K562 (cell line): Measurements from ENCODE around the gene EPB42. TPM values are rescaled to one million over a fixed set of nuclear protein-coding genes. Genes with fewer than 3 reads are reported as not detected.

Source experiments
- KDM1A ChIP-seq, 2 experiments: fragments of 450-650 bp; IDR thresholded peaks; 2 replicates each; pipeline ENCODE4 v1.6.1; 2016; ENCODE audit warnings: mild to moderate bottlenecking in 2 of 2
- KLF10 ChIP-seq: fragments of 250-450 bp; sonication (Bioruptor Pico); IDR thresholded peaks from 2 replicates; pipeline ENCODE4 v1.6.1; 2021; ENCODE audit warnings: matching md5 sums
- MECOM ChIP-seq: fragments of 250-450 bp; sonication (Bioruptor Pico); IDR thresholded peaks from 2 replicates; pipeline ENCODE4 v1.8.0; 2022; ENCODE audit warnings: inconsistent platforms
- MTA2 ChIP-seq: fragments of 450-650 bp; IDR thresholded peaks from 2 replicates; pipeline ENCODE4 v1.6.1; 2016; ENCODE audit warnings: low read depth
- NFE2L1 ChIP-seq: fragments of 450-650 bp; IDR thresholded peaks from 2 replicates; pipeline ENCODE4 v1.6.1; 2016; ENCODE audit warnings: missing genetic modification characterization, low read depth, mild to moderate bottlenecking, missing compliant biosample characterization, moderate library complexity, borderline replicate concordance
- NR2C1 ChIP-seq, 2 experiments: fragments of 450-650 bp; IDR thresholded peaks; 2 replicates each; pipeline ENCODE4 v1.6.1; 2017; ENCODE audit warnings: mild to moderate bottlenecking in 2 of 2, antibody characterized with exemption in 1 of 2, inconsistent platforms in 1 of 2, missing compliant biosample characterization in 1 of 2, missing genetic modification characterization in 1 of 2
- POU5F1 ChIP-seq: fragments of 150-350 bp; IDR thresholded peaks from 2 replicates; pipeline ENCODE4 v1.6.1; 2014; ENCODE audit warnings: borderline replicate concordance, low read length, low read depth, mild to moderate bottlenecking; ENCODE audit not compliant: partially characterized antibody
- SMAD2 ChIP-seq: fragments of 150-350 bp; IDR thresholded peaks from 2 replicates; pipeline ENCODE4 v1.6.1; 2014; ENCODE audit warnings: low read depth, mild to moderate bottlenecking, low read length
- SMARCA5 ChIP-seq: fragments of 450-650 bp; IDR thresholded peaks from 2 replicates; pipeline ENCODE4 v1.6.1; 2016
- SRSF3 ChIP-seq: fragments of 200-400 bp; formaldehyde crosslinking; IDR thresholded peaks from 2 replicates; pipeline ENCODE4 v1.6.1; 2016; ENCODE audit warnings: mild to moderate bottlenecking, low read length, moderate library complexity; ENCODE audit not compliant: insufficient read depth
- STAG1 ChIP-seq: sonication (generic); formaldehyde crosslinking; IDR thresholded peaks from 2 replicates; pipeline ENCODE4 v1.5.0; 2020; ENCODE audit warnings: missing genetic modification reagents, borderline replicate concordance
- TCF3 ChIP-seq: sonication (generic); formaldehyde crosslinking; IDR thresholded peaks from 2 replicates; pipeline ENCODE4 v1.4.0; 2020; ENCODE audit warnings: mild to moderate bottlenecking, missing genetic modification reagents
- TGIF2 ChIP-seq: sonication (generic); formaldehyde crosslinking; IDR thresholded peaks from 2 replicates; pipeline ENCODE4 v1.8.1; 2022; ENCODE audit warnings: mild to moderate bottlenecking, missing genetic modification reagents, moderate library complexity
- ZNF324 ChIP-seq: fragments of 250-450 bp; sonication (Bioruptor Pico); IDR thresholded peaks from 2 replicates; pipeline ENCODE4 v1.4.0; 2020; ENCODE audit warnings: mild to moderate bottlenecking
- ZNF76 ChIP-seq: fragments of 250-450 bp; sonication (Bioruptor Pico); IDR thresholded peaks from 2 replicates; pipeline ENCODE4 v1.4.0; 2020; ENCODE audit warnings: mild to moderate bottlenecking, moderate library complexity, borderline replicate concordance
- polyA plus RNA-seq, 8 experiments: library from polyadenylated mRNA; depleted of rRNA in 4 of 8; stranded (reverse) in 5 of 8; unstranded in 3 of 8; fragments of >200 nt; fragmentation: Nextera tagmentation in 2 of 8; fragmentation: Illumina TruSeq in 1 of 8; extraction: Ambion mirVana in 2 of 8; extraction: Trizol in 1 of 8; gene quantifications; 2 replicates each; pipeline versions ENCODE4 v1.2.1 to v1.2.3, GENCODE V29; 2011 to 2014; ENCODE audit warnings: inconsistent platforms in 1 of 8, missing spikeins in 1 of 8
- total RNA-seq, 7 experiments: library from RNA; depleted of rRNA in 6 of 7; stranded (reverse); fragments of >200 nt in 6 of 7; fragmentation: Illumina TruSeq in 2 of 7; extraction: Trizol in 2 of 7; gene quantifications; 2 replicates each; pipeline versions ENCODE4 v1.2.1 to v1.2.3, GENCODE V29; 2011 to 2021; ENCODE audit warnings: low replicate concordance in 1 of 7
- TF ChIP-seq, protein P1 (sequence below): fragments of 450-650 bp; IDR thresholded peaks from one replicate; pipeline ENCODE4 v1.6.1; 2018; ENCODE audit warnings: mild to moderate bottlenecking, moderate library complexity; ENCODE audit not compliant: partially characterized antibody
- TF ChIP-seq, protein P2 (sequence below): fragments of 450-650 bp; conservative IDR thresholded peaks from 2 replicates; pipeline ENCODE4 v1.6.1; 2016; ENCODE audit warnings: missing genetic modification characterization, low read depth, mild to moderate bottlenecking, control low read depth, missing compliant biosample characterization
- TF ChIP-seq, protein P3 (sequence below), 2 experiments: fragments of 450-650 bp; IDR thresholded peaks; 2 replicates each; pipeline ENCODE4 v1.6.1; 2018; ENCODE audit warnings: mild to moderate bottlenecking in 2 of 2, low read depth in 1 of 2; ENCODE audit not compliant: partially characterized antibody in 2 of 2
- TF ChIP-seq, protein P4 (sequence below): fragments of 250-450 bp; sonication (Bioruptor Pico); IDR thresholded peaks from 2 replicates; pipeline ENCODE4 v1.5.1; 2021; ENCODE audit warnings: mild to moderate bottlenecking
- TF ChIP-seq, protein P5 (sequence below): fragments of 250-450 bp; sonication (Bioruptor Pico); IDR thresholded peaks from 2 replicates; pipeline ENCODE4 v1.8.0; 2021; ENCODE audit warnings: moderate library complexity, mild to moderate bottlenecking, inconsistent platforms

EPB42 gene
- total and polyA plus RNA-seq, 9 of the 15 experiments (the other 6 are each of a cell fraction or from before 2014, with no cell fraction given): 0.38 to 2.3 (median 1.4) TPM

DNA sequence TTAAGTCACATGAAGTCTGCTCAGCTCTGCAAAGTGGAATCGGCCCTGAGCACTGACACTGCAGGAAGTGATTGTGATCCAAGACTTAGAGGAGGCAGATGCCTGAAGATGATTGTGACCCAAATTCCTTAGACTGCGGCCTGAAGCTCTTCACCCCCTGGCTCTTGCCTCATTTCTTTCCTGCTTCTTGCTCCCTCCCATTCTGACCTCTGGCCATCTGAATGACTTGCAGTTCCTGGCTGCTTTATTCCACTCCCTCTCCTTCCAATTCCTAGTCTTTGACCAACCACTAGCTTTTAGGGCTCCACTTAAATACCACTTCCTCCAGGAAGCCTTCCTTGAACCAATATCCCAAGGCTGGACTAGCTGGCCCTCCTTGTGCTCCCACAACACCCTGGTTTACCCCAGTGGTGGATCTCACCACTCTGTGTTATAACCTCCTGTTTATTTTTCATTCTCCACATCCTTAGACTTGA lies 9.9 kb upstream of the EPB42 start (continued):
- TF ChIP-seq, protein P1, sequence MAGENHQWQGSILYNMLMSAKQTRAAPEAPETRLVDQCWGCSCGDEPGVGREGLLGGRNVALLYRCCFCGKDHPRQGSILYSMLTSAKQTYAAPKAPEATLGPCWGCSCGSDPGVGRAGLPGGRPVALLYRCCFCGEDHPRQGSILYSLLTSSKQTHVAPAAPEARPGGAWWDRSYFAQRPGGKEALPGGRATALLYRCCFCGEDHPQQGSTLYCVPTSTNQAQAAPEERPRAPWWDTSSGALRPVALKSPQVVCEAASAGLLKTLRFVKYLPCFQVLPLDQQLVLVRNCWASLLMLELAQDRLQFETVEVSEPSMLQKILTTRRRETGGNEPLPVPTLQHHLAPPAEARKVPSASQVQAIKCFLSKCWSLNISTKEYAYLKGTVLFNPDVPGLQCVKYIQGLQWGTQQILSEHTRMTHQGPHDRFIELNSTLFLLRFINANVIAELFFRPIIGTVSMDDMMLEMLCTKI: no peak
- TF ChIP-seq KLF10 (no peak), SMAD2 (no peak), NFE2L1 (peak; percentile 84), STAG1 (CRISPR knock-in tag) (no peak), POU5F1 (no peak), MTA2 (peak; percentile 67), SMARCA5 (peak; percentile 78; the same call in 1 of the 2 replicates), KDM1A (IDR thresholded peaks at IDR 0.05) (peak; percentile 83 to 86), ZNF324 (no peak), TCF3 (CRISPR knock-in tag) (peak; percentile 84), SRSF3 (no peak), ZNF76 (CRISPR knock-in tag) (no peak), NR2C1 (IDR thresholded peaks at IDR 0.05) (no peak; the same call in 1 of the 2 replicates), NR2C1 (tag; IDR thresholded peaks at IDR 0.05) (peak; percentile 51; the same call in 1 of the 2 replicates), MECOM (0 out of 2 replicates have a peak, but pooled peaks have one; percentile 11), TGIF2 (no peak)
- TF ChIP-seq, protein P2, sequence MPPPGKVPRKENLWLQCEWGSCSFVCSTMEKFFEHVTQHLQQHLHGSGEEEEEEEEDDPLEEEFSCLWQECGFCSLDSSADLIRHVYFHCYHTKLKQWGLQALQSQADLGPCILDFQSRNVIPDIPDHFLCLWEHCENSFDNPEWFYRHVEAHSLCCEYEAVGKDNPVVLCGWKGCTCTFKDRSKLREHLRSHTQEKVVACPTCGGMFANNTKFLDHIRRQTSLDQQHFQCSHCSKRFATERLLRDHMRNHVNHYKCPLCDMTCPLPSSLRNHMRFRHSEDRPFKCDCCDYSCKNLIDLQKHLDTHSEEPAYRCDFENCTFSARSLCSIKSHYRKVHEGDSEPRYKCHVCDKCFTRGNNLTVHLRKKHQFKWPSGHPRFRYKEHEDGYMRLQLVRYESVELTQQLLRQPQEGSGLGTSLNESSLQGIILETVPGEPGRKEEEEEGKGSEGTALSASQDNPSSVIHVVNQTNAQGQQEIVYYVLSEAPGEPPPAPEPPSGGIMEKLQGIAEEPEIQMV (tag): no peak
- TF ChIP-seq, protein P3, sequence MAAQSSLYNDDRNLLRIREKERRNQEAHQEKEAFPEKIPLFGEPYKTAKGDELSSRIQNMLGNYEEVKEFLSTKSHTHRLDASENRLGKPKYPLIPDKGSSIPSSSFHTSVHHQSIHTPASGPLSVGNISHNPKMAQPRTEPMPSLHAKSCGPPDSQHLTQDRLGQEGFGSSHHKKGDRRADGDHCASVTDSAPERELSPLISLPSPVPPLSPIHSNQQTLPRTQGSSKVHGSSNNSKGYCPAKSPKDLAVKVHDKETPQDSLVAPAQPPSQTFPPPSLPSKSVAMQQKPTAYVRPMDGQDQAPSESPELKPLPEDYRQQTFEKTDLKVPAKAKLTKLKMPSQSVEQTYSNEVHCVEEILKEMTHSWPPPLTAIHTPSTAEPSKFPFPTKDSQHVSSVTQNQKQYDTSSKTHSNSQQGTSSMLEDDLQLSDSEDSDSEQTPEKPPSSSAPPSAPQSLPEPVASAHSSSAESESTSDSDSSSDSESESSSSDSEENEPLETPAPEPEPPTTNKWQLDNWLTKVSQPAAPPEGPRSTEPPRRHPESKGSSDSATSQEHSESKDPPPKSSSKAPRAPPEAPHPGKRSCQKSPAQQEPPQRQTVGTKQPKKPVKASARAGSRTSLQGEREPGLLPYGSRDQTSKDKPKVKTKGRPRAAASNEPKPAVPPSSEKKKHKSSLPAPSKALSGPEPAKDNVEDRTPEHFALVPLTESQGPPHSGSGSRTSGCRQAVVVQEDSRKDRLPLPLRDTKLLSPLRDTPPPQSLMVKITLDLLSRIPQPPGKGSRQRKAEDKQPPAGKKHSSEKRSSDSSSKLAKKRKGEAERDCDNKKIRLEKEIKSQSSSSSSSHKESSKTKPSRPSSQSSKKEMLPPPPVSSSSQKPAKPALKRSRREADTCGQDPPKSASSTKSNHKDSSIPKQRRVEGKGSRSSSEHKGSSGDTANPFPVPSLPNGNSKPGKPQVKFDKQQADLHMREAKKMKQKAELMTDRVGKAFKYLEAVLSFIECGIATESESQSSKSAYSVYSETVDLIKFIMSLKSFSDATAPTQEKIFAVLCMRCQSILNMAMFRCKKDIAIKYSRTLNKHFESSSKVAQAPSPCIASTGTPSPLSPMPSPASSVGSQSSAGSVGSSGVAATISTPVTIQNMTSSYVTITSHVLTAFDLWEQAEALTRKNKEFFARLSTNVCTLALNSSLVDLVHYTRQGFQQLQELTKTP (IDR thresholded peaks at IDR 0.05; ENCODE audit: low read depth in 1 of 2, partially characterized antibody in 2 of 2): no peak
- TF ChIP-seq, protein P4, sequence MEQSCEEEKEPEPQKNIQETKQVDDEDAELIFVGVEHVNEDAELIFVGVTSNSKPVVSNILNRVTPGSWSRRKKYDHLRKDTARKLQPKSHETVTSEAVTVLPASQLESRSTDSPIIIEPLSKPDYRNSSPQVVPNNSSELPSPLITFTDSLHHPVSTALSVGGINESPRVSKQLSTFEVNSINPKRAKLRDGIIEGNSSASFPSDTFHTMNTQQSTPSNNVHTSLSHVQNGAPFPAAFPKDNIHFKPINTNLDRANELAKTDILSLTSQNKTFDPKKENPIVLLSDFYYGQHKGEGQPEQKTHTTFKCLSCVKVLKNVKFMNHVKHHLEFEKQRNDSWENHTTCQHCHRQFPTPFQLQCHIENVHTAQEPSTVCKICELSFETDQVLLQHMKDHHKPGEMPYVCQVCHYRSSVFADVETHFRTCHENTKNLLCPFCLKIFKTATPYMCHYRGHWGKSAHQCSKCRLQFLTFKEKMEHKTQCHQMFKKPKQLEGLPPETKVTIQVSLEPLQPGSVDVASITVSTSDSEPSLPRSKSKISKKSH (CRISPR knock-in tag): no peak
- TF ChIP-seq, protein P5, sequence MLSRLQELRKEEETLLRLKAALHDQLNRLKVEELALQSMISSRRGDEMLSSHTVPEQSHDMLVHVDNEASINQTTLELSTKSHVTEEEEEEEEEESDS: no peak
